HEK293 (cell line): Measurements from ENCODE around the gene LRRC74A.
A peak's percentile ranks its signal among the peaks of the same experiment; 100 is the strongest.

Source experiments
- CTCF ChIA-PET: fragments of 350-600 bp; formaldehyde crosslinking; extraction: SDS; loops from one replicate; lab custom pipeline; 2021; ENCODE audit warnings: antibody characterized with exemption; lab: Yijun Ruan, JAX
- POLR2A ChIA-PET: fragments of 300-600 bp; formaldehyde crosslinking; extraction: SDS; loops from one replicate; lab custom pipeline; 2020; ENCODE audit warnings: antibody characterized with exemption, inconsistent platforms; lab: Yijun Ruan, JAX
- H3K27ac ChIP-seq: fragments of 200-500 bp; sonication (Bioruptor generic); 2 replicates; pipeline ENCODE4 v1.5.1; 2014; ENCODE audit warnings: low read depth, low read length, control low read depth, inconsistent platforms; ENCODE audit errors: extremely low read depth
- H3K36me3 ChIP-seq, 2 experiments: fragments of 200-500 bp in 1 of 2; sonication (Bioruptor generic) in 1 of 2; 1 replicate in 1 of 2; 2 replicates in 1 of 2; pipeline ENCODE4 v1.5.1; 2014 to 2017; ENCODE audit warnings: inconsistent platforms in 2 of 2, low read length in 2 of 2; ENCODE audit not compliant: control insufficient read depth in 2 of 2, insufficient read depth in 1 of 2
- H3K4me1 ChIP-seq: fragments of 200-500 bp; sonication (Bioruptor generic); 2 replicates; pipeline ENCODE4 v1.5.1; 2014; ENCODE audit warnings: mild to moderate bottlenecking, low read length, inconsistent platforms; ENCODE audit not compliant: control insufficient read depth, insufficient read depth
- H3K4me3 ChIP-seq: 2 replicates; pipeline ENCODE4 v1.5.1; 2011; ENCODE audit warnings: low read depth, mild to moderate bottlenecking, control low read depth, low read length, moderate library complexity
- H3K9me3 ChIP-seq: fragments of 200-500 bp; sonication (Bioruptor generic); 2 replicates; pipeline ENCODE4 v1.5.1; 2014; ENCODE audit warnings: low read depth, low read length, inconsistent platforms; ENCODE audit not compliant: control insufficient read depth, insufficient read depth
- BCL11A ChIP-seq: fragments of 450-650 bp; formaldehyde crosslinking; IDR thresholded peaks from 2 replicates; pipeline ENCODE4 v1.5.1; 2016; ENCODE audit warnings: low read depth, missing biosample characterization, missing genetic modification characterization
- KLF1 ChIP-seq: fragments of 450-650 bp; formaldehyde crosslinking; IDR thresholded peaks from 2 replicates; pipeline ENCODE4 v1.5.1; 2016; ENCODE audit warnings: missing biosample characterization, missing genetic modification characterization
- KLF8 ChIP-seq: fragments of 450-650 bp; formaldehyde crosslinking; IDR thresholded peaks from 2 replicates; pipeline ENCODE4 v1.5.1; 2016; ENCODE audit warnings: missing biosample characterization, missing genetic modification characterization
- SCRT2 ChIP-seq: fragments of 450-650 bp; formaldehyde crosslinking; IDR thresholded peaks from 2 replicates; pipeline ENCODE4 v1.5.1; 2016; ENCODE audit warnings: missing biosample characterization, missing genetic modification characterization
- SP2 ChIP-seq: fragments of 450-650 bp; formaldehyde crosslinking; IDR thresholded peaks from 2 replicates; pipeline ENCODE4 v1.5.1; 2016; ENCODE audit warnings: missing biosample characterization, missing genetic modification characterization
- ZBTB48 ChIP-seq: fragments of 450-650 bp; formaldehyde crosslinking; IDR thresholded peaks from 2 replicates; pipeline ENCODE4 v1.5.1; 2016; ENCODE audit warnings: missing biosample characterization, missing genetic modification characterization
- ZEB2 ChIP-seq: fragments of 450-650 bp; formaldehyde crosslinking; IDR thresholded peaks from 2 replicates; pipeline ENCODE4 v1.5.1; 2016; ENCODE audit warnings: missing biosample characterization, missing genetic modification characterization
- ZFHX2 ChIP-seq: fragments of 450-650 bp; formaldehyde crosslinking; conservative IDR thresholded peaks from 2 replicates; pipeline ENCODE4 v1.5.1; 2016; ENCODE audit warnings: missing biosample characterization, missing genetic modification characterization
- ZFP37 ChIP-seq: fragments of 450-650 bp; formaldehyde crosslinking; IDR thresholded peaks from 2 replicates; pipeline ENCODE4 v1.5.1; 2016; ENCODE audit warnings: missing biosample characterization, missing genetic modification characterization
- ZNF10 ChIP-seq: fragments of 450-650 bp; formaldehyde crosslinking; IDR thresholded peaks from 2 replicates; pipeline ENCODE4 v1.5.1; 2017; ENCODE audit warnings: missing biosample characterization, missing genetic modification characterization
- ZNF18 ChIP-seq: fragments of 450-650 bp; formaldehyde crosslinking; IDR thresholded peaks from 2 replicates; pipeline ENCODE4 v1.5.1; 2016; ENCODE audit warnings: missing biosample characterization, missing genetic modification characterization
- ZNF214 ChIP-seq: fragments of 450-650 bp; formaldehyde crosslinking; IDR thresholded peaks from 2 replicates; pipeline ENCODE4 v1.5.1; 2017; ENCODE audit warnings: missing biosample characterization, mild to moderate bottlenecking, missing genetic modification characterization, borderline replicate concordance
- ZNF221 ChIP-seq: fragments of 450-650 bp; formaldehyde crosslinking; IDR thresholded peaks from 2 replicates; pipeline ENCODE4 v1.5.1; 2017; ENCODE audit warnings: missing biosample characterization, missing genetic modification characterization, borderline replicate concordance
- ZNF239 ChIP-seq: fragments of 450-650 bp; formaldehyde crosslinking; IDR thresholded peaks from 2 replicates; pipeline ENCODE4 v1.5.1; 2016; ENCODE audit warnings: missing biosample characterization, missing genetic modification characterization
- ZNF24 ChIP-seq: fragments of 450-650 bp; formaldehyde crosslinking; IDR thresholded peaks from 2 replicates; pipeline ENCODE4 v1.5.1; 2016; ENCODE audit warnings: missing biosample characterization, missing genetic modification characterization
- ZNF274 ChIP-seq, 2 experiments: fragments of 200-500 bp in 1 of 2; fragments of 450-650 bp in 1 of 2; sonication (Bioruptor generic) in 1 of 2; formaldehyde crosslinking in 1 of 2; IDR thresholded peaks; 2 replicates each; pipeline versions ENCODE4 v1.5.1 to v1.6.1; 2014 to 2016; ENCODE audit warnings: borderline replicate concordance in 1 of 2, inconsistent platforms in 1 of 2, low read length in 1 of 2, missing biosample characterization in 1 of 2, missing genetic modification characterization in 1 of 2
- ZNF350 ChIP-seq: fragments of 450-650 bp; formaldehyde crosslinking; IDR thresholded peaks from 2 replicates; pipeline ENCODE4 v1.5.0; 2017; ENCODE audit warnings: missing biosample characterization, mild to moderate bottlenecking, missing genetic modification characterization
- ZNF473 ChIP-seq: fragments of 450-650 bp; formaldehyde crosslinking; IDR thresholded peaks from 2 replicates; pipeline ENCODE4 v1.5.1; 2017; ENCODE audit warnings: missing biosample characterization, missing genetic modification characterization
- ZNF488 ChIP-seq: fragments of 450-650 bp; formaldehyde crosslinking; IDR thresholded peaks from 2 replicates; pipeline ENCODE4 v1.5.1; 2016; ENCODE audit warnings: missing biosample characterization, missing genetic modification characterization
- ZNF510 ChIP-seq: fragments of 450-650 bp; formaldehyde crosslinking; IDR thresholded peaks from 2 replicates; pipeline ENCODE4 v1.5.1; 2018; ENCODE audit warnings: mild to moderate bottlenecking, missing genetic modification characterization, missing biosample characterization; ENCODE audit not compliant: insufficient replicate concordance
- ZNF530 ChIP-seq: fragments of 450-650 bp; formaldehyde crosslinking; IDR thresholded peaks from 2 replicates; pipeline ENCODE4 v1.5.1; 2016; ENCODE audit warnings: low read depth, missing biosample characterization, missing genetic modification characterization
- ZNF624 ChIP-seq: fragments of 450-650 bp; formaldehyde crosslinking; IDR thresholded peaks from 2 replicates; pipeline ENCODE4 v1.5.1; 2017; ENCODE audit warnings: missing biosample characterization, missing genetic modification characterization
- ZNF645 ChIP-seq: fragments of 450-650 bp; formaldehyde crosslinking; IDR thresholded peaks from 2 replicates; pipeline ENCODE4; 2016; ENCODE audit warnings: missing biosample characterization, missing genetic modification characterization
- ZNF670 ChIP-seq: fragments of 450-650 bp; formaldehyde crosslinking; IDR thresholded peaks from 2 replicates; pipeline ENCODE4 v1.5.1; 2016; ENCODE audit warnings: missing biosample characterization, missing genetic modification characterization, low read depth
- ZNF837 ChIP-seq: fragments of 450-650 bp; formaldehyde crosslinking; IDR thresholded peaks from 2 replicates; pipeline ENCODE4 v1.5.1; 2016; ENCODE audit warnings: missing biosample characterization, missing genetic modification characterization
- ZSCAN30 ChIP-seq: fragments of 450-650 bp; IDR thresholded peaks from 2 replicates; pipeline ENCODE4 v1.5.1; 2018; ENCODE audit warnings: missing biosample characterization, mild to moderate bottlenecking, missing genetic modification characterization, moderate library complexity
- ZSCAN5A ChIP-seq: fragments of 450-650 bp; formaldehyde crosslinking; IDR thresholded peaks from 2 replicates; pipeline ENCODE4 v1.5.1; 2016; ENCODE audit warnings: missing biosample characterization, missing genetic modification characterization
- TF ChIP-seq, protein P1 (sequence below): fragments of 450-650 bp; formaldehyde crosslinking; IDR thresholded peaks from 2 replicates; pipeline ENCODE4 v1.5.1; 2017; ENCODE audit warnings: missing biosample characterization, missing genetic modification characterization

The LRRC74A gene

DNA sequence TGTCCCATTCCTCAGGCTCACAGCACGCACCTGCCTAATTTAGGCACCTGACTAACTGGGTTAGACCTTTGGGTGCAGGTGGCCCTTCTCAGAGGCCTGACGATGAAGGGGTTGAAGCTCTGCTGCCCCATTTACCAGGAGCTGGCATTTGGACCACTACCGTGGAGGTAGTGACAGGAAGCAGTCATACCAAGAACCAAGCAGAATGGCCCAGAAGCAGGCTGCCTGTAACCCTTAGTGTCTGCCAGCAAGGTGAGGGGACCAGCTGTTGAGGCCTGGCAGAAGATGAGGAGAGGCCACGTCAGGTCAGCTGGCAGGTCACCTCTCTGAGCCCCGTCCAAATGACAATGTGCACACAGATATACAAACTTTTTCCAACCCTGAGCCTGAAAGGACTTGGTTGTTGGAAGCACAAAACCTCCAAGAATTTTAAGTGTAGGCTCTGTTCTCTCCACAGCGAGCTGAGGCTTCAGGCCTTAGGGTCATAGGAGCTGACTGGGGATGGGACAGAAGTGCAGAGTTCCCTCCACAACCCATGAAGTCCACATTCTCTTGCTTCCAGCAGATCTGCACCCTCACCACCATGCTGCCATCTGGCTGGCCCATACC lies 41.8 kb upstream of the LRRC74A start:
- TF ChIP-seq KLF1 (tag by site-specific recombination) (no peak), ZNF488 (tag by site-specific recombination) (no peak), ZNF510 (tag by site-specific recombination) (no peak), ZNF10 (tag by site-specific recombination) (no peak), ZNF624 (tag by site-specific recombination) (no peak), ZNF221 (tag by site-specific recombination) (no peak), ZNF645 (tag by site-specific recombination) (no peak), ZBTB48 (tag by site-specific recombination) (no peak), ZNF18 (tag by site-specific recombination) (no peak), ZNF530 (no peak), BCL11A (tag by site-specific recombination) (no peak), SCRT2 (no peak), ZFHX2 (tag by site-specific recombination) (no peak), ZSCAN30 (tag by site-specific recombination) (no peak), ZNF214 (tag by site-specific recombination) (no peak), ZNF239 (no peak), KLF8 (tag by site-specific recombination) (no peak)
- TF ChIP-seq, protein P1, sequence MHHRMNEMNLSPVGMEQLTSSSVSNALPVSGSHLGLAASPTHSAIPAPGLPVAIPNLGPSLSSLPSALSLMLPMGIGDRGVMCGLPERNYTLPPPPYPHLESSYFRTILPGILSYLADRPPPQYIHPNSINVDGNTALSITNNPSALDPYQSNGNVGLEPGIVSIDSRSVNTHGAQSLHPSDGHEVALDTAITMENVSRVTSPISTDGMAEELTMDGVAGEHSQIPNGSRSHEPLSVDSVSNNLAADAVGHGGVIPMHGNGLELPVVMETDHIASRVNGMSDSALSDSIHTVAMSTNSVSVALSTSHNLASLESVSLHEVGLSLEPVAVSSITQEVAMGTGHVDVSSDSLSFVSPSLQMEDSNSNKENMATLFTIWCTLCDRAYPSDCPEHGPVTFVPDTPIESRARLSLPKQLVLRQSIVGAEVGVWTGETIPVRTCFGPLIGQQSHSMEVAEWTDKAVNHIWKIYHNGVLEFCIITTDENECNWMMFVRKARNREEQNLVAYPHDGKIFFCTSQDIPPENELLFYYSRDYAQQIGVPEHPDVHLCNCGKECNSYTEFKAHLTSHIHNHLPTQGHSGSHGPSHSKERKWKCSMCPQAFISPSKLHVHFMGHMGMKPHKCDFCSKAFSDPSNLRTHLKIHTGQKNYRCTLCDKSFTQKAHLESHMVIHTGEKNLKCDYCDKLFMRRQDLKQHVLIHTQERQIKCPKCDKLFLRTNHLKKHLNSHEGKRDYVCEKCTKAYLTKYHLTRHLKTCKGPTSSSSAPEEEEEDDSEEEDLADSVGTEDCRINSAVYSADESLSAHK (tag by site-specific recombination) = no peak
- Histone ChIP-seq H3K27ac (no peak overlapping the region), H3K4me3 (no peak overlapping the region), H3K9me3 (no peaks in the 10 kb centered on the region), H3K4me1 (no peaks in the 10 kb centered on the region), H3K36me3 (peaks cover 8 to 92% of the 10 kb centered on the region in 2 experiments)
- POLR2A ChIA-PET = interaction anchor here (1.6 kb wide), 1 partner anchor 27 kb away, joined by 3 read pairs; no protein-coding TSS in a partner anchor
- CTCF ChIA-PET = interaction anchor here (0.5 to 4.6 kb wide), 28 partner anchors 11 to 1097 kb away, joined by 3 to 77 read pairs (median 6); partner anchors contain the start of genes ANGEL1 and LRRC74A

- CTCF ChIA-PET = interaction anchor here (0.5 to 4.6 kb wide), 37 partner anchors 8 to 1097 kb away, joined by 3 to 77 read pairs (median 5); partner anchors contain the start of genes ANGEL1 and LRRC74A
- Histone ChIP-seq H3K4me1 (no peaks in the 10 kb centered on the region), H3K27ac (no peak overlapping the region), H3K9me3 (no peaks in the 10 kb centered on the region), H3K4me3 (no peak overlapping the region), H3K36me3 (peaks cover 12 to 90% of the 10 kb centered on the region in 2 experiments)
- POLR2A ChIA-PET = interaction anchor here (1.6 kb wide), 1 partner anchor 26 kb away, joined by 3 read pairs; no protein-coding TSS in a partner anchor
- TF ChIP-seq ZNF350 (tag by site-specific recombination) (no peak), ZNF274 (IDR thresholded peaks at IDR 0.05; ENCODE audit: low read length) (no peak), ZNF274 (tag by site-specific recombination; IDR thresholded peaks at IDR 0.05; ENCODE audit: borderline replicate concordance) (peak; percentile 57; the same call in 1 of the 2 replicates), ZNF473 (tag by site-specific recombination) (no peak), ZNF624 (tag by site-specific recombination) (no peak), SP2 (tag by site-specific recombination) (peak; percentile 43; the same call in 1 of the 2 replicates), ZEB2 (no peak), ZSCAN5A (no peak), ZFP37 (tag by site-specific recombination) (no peak), ZNF24 (tag by site-specific recombination) (no peak), KLF1 (tag by site-specific recombination) (no peak), ZNF239 (no peak), ZNF670 (tag by site-specific recombination) (no peak), ZNF837 (tag by site-specific recombination) (no peak)
Observed at GRCh38 chr14:76784881-76785280, 41.3 kb upstream of the LRRC74A start.
